ENCODE measurements around the gene SRC.

The SRC gene

GRCh38 chr20:37345339-37346235, at the start of gene SRC:
Gene SRC, plus strand, starts transcription at chr20:37346140. Its CDS starts 38,014 bp downstream, at chr20:37384154.
- peak; percentile 91 for DNase-seq

- DNase-seq, result no peak
Measured at GRCh38 chr20:37296371-37296770, 49.6 kb upstream of the SRC start.

- no peak for DNase-seq
Measured at GRCh38 chr20:37297066-37297736, 48.7 kb upstream of the SRC start.

- no peak for DNase-seq
Measured at GRCh38 chr20:37298190-37298939, 47.6 kb upstream of the SRC start.

GRCh38 chr20:37299718-37300528, 46.0 kb upstream of the SRC start:
- DNase-seq, result no peak

- DNase-seq, result no peak
Measured at GRCh38 chr20:37301120-37301519, 44.8 kb upstream of the SRC start.

GRCh38 chr20:37301558-37301957, 44.4 kb upstream of the SRC start:
- DNase-seq, result no peak

GRCh38 chr20:37302981-37303380, 43.0 kb upstream of the SRC start:
- no peak for DNase-seq

GRCh38 chr20:37303637-37304036, 42.3 kb upstream of the SRC start:
- no peak for DNase-seq

- no peak for DNase-seq
Measured at GRCh38 chr20:37305079-37305478, 40.9 kb upstream of the SRC start.

GRCh38 chr20:37305839-37306238, 40.1 kb upstream of the SRC start:
- peak; percentile 34 for DNase-seq

- peak; percentile 42 for DNase-seq
Measured at GRCh38 chr20:37308086-37309050, 37.6 kb upstream of the SRC start.

GRCh38 chr20:37309290-37309689, 36.6 kb upstream of the SRC start:
- no peak for DNase-seq

GRCh38 chr20:37309936-37310590, 35.9 kb upstream of the SRC start:
- DNase-seq, result peak; percentile 97

- peak; percentile 42 for DNase-seq
Measured at GRCh38 chr20:37310951-37311350, 35.0 kb upstream of the SRC start.

GRCh38 chr20:37311710-37312355, 34.1 kb upstream of the SRC start:
- no peak for DNase-seq

- peak; percentile 72 for DNase-seq
Measured at GRCh38 chr20:37313546-37314091, 32.3 kb upstream of the SRC start.

GRCh38 chr20:37314099-37314498, 31.8 kb upstream of the SRC start:
- DNase-seq, result peak; percentile 67

GRCh38 chr20:37314617-37315016, 31.3 kb upstream of the SRC start:
- peak; percentile 93 for DNase-seq

GRCh38 chr20:37315021-37315451, 30.9 kb upstream of the SRC start:
- peak; percentile 63 for DNase-seq

All from islet precursor cell (in vitro differentiated cells).